ENCODE measurements around the gene LETM1. TPM values are rescaled to one million over a fixed set of nuclear protein-coding genes. Genes with fewer than 3 reads are reported as not detected.

The LETM1 gene
- total and polyA plus RNA-seq, 5 donors from 2014 or later = 10.3 to 41.8 (median 12.4) TPM

- H3K9me3 Mint-ChIP-seq = no peaks in the 10 kb centered on the region
- H3K4me1 Mint-ChIP-seq = peaks cover 0 to 4% (median 0%) of the 10 kb centered on the region in 4 donors
- no peak overlapping the region for H3K27ac Mint-ChIP-seq
- Histone ChIP-seq H3K9me3 (ENCODE audit: control insufficient read depth in 2 of 2, low read length in 2 of 2) (no peaks in the 10 kb centered on the region), H3K4me3 (ENCODE audit: low read depth, low read length) (no peak overlapping the region), H3K27me3 (ENCODE audit: control insufficient read depth, insufficient read depth, low read length) (no peaks in the 10 kb centered on the region), H3K36me3 (ENCODE audit: control insufficient read depth, insufficient read depth, low read length) (no peaks in the 10 kb centered on the region), H3K4me1 (ENCODE audit: control insufficient read depth, insufficient read depth, low read length, poor library complexity, severe bottlenecking) (no peaks in the 10 kb centered on the region), H3K27ac (ENCODE audit: insufficient read depth, low read length, poor library complexity, severe bottlenecking) (no peak overlapping the region)
- DNase-seq (no peak), ATAC-seq (ENCODE audit: low read depth in 2 of 2) (no peak)
- no peak overlapping the region for H3K4me3 Mint-ChIP-seq
- no peaks in the 10 kb centered on the region for H3K36me3 Mint-ChIP-seq
- H3K27me3 Mint-ChIP-seq = no peaks in the 10 kb centered on the region
Observed at GRCh38 chr4:1772853-1773538, 83.0 kb downstream of the LETM1 start.

- H3K27me3 ChIP-seq (ENCODE audit: control insufficient read depth, insufficient read depth, low read length) = no peaks in the 10 kb centered on the region
- ATAC-seq (ENCODE audit: low read depth in 2 of 2) (peak in 1 of 2 donors; percentile 10), DNase-seq (no peak)
- no peak overlapping the region for H3K27ac Mint-ChIP-seq
- peak overlapping the region in 1 of 4 donors; percentile 67 for H3K4me3 Mint-ChIP-seq
- peaks cover 1% of the 10 kb centered on the region for H3K4me1 ChIP-seq (ENCODE audit: control insufficient read depth, insufficient read depth, low read length, poor library complexity, severe bottlenecking)
- peaks cover 0 to 7% (median 0%) of the 10 kb centered on the region in 4 donors for H3K4me1 Mint-ChIP-seq
- no peaks in the 10 kb centered on the region for H3K36me3 Mint-ChIP-seq
- no peaks in the 10 kb centered on the region for H3K36me3 ChIP-seq (ENCODE audit: control insufficient read depth, insufficient read depth, low read length)
- no peak overlapping the region for H3K27ac ChIP-seq (ENCODE audit: insufficient read depth, low read length, poor library complexity, severe bottlenecking)
- no peaks in the 10 kb centered on the region for H3K9me3 ChIP-seq (ENCODE audit: control insufficient read depth in 2 of 2, low read length in 2 of 2)
- no peak overlapping the region for H3K4me3 ChIP-seq (ENCODE audit: low read depth, low read length)
- no peaks in the 10 kb centered on the region for H3K27me3 Mint-ChIP-seq
- no peaks in the 10 kb centered on the region for H3K9me3 Mint-ChIP-seq
Observed at GRCh38 chr4:1771555-1772305, 84.2 kb downstream of the LETM1 start.

- H3K9me3 ChIP-seq (ENCODE audit: control insufficient read depth in 2 of 2, low read length in 2 of 2) = no peaks in the 10 kb centered on the region
- Mint-ChIP-seq H3K4me1 (peaks cover 0 to 7% (median 0%) of the 10 kb centered on the region in 4 donors), H3K9me3 (no peaks in the 10 kb centered on the region), H3K4me3 (no peak overlapping the region), H3K27ac (no peak overlapping the region), H3K36me3 (no peaks in the 10 kb centered on the region), H3K27me3 (no peaks in the 10 kb centered on the region)
- DNase-seq (no peak), ATAC-seq (ENCODE audit: low read depth in 2 of 2) (no peak)
- H3K4me1 ChIP-seq (ENCODE audit: control insufficient read depth, insufficient read depth, low read length, poor library complexity, severe bottlenecking) = peaks cover 5% of the 10 kb centered on the region
- no peak overlapping the region for H3K4me3 ChIP-seq (ENCODE audit: low read depth, low read length)
- no peaks in the 10 kb centered on the region for H3K36me3 ChIP-seq (ENCODE audit: control insufficient read depth, insufficient read depth, low read length)
- H3K27ac ChIP-seq (ENCODE audit: insufficient read depth, low read length, poor library complexity, severe bottlenecking) = no peak overlapping the region
- no peaks in the 10 kb centered on the region for H3K27me3 ChIP-seq (ENCODE audit: control insufficient read depth, insufficient read depth, low read length)
Observed at GRCh38 chr4:1770791-1771231, 85.1 kb downstream of the LETM1 start.

DNA sequence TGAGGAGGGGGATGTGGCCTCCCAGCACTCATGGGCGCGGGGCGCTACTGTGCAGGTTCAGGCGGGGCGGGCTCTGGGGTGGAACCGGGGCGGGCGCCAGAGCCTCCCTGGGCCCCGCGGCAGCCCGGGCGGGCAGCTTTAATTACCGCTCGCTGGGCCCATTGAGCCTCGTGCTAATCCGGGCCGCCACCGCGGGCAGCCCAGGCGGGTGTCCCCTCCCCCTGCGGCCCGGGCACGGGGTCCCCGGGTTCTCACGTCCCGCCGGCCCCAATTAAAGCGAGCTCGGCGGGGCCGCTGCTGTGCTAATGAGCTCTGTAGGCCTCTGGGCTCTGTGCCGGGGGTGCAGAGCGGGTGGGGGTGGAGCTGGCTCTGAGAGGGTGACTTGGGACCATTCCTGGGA, 85.7 kb downstream of the LETM1 start:
- DNase-seq (no peak), ATAC-seq (ENCODE audit: low read depth in 2 of 2) (no peak)
- Histone ChIP-seq H3K4me3 (ENCODE audit: low read depth, low read length) (no peak overlapping the region), H3K9me3 (ENCODE audit: control insufficient read depth in 2 of 2, low read length in 2 of 2) (no peaks in the 10 kb centered on the region), H3K4me1 (ENCODE audit: control insufficient read depth, insufficient read depth, low read length, poor library complexity, severe bottlenecking) (peaks cover 5% of the 10 kb centered on the region), H3K27me3 (ENCODE audit: control insufficient read depth, insufficient read depth, low read length) (no peaks in the 10 kb centered on the region), H3K36me3 (ENCODE audit: control insufficient read depth, insufficient read depth, low read length) (no peaks in the 10 kb centered on the region), H3K27ac (ENCODE audit: insufficient read depth, low read length, poor library complexity, severe bottlenecking) (no peak overlapping the region)
- H3K36me3 Mint-ChIP-seq = no peaks in the 10 kb centered on the region
- peaks cover 0 to 7% (median 0%) of the 10 kb centered on the region in 4 donors for H3K4me1 Mint-ChIP-seq
- H3K4me3 Mint-ChIP-seq = no peak overlapping the region
- no peak overlapping the region for H3K27ac Mint-ChIP-seq
- no peaks in the 10 kb centered on the region for H3K9me3 Mint-ChIP-seq
- H3K27me3 Mint-ChIP-seq = peaks cover 5% of the 10 kb centered on the region

GRCh38 chr4:1769692-1770091, 86.3 kb downstream of the LETM1 start:
- H3K27me3 Mint-ChIP-seq = peaks cover 5% of the 10 kb centered on the region

GRCh38 chr4:1768367-1769034, 87.5 kb downstream of the LETM1 start:
- peaks cover 11% of the 10 kb centered on the region for H3K27me3 Mint-ChIP-seq
- H3K27ac Mint-ChIP-seq = no peak overlapping the region
- no peaks in the 10 kb centered on the region for H3K36me3 ChIP-seq (ENCODE audit: control insufficient read depth, insufficient read depth, low read length)
- no peak overlapping the region for H3K4me3 ChIP-seq (ENCODE audit: low read depth, low read length)
- ATAC-seq (ENCODE audit: low read depth in 2 of 2) (no peak), DNase-seq (no peak)
- H3K27me3 ChIP-seq (ENCODE audit: control insufficient read depth, insufficient read depth, low read length) = no peaks in the 10 kb centered on the region
- no peaks in the 10 kb centered on the region for H3K9me3 ChIP-seq (ENCODE audit: control insufficient read depth in 2 of 2, low read length in 2 of 2)
- H3K27ac ChIP-seq (ENCODE audit: insufficient read depth, low read length, poor library complexity, severe bottlenecking) = no peak overlapping the region
- peaks cover 5% of the 10 kb centered on the region for H3K4me1 ChIP-seq (ENCODE audit: control insufficient read depth, insufficient read depth, low read length, poor library complexity, severe bottlenecking)
- H3K9me3 Mint-ChIP-seq = no peaks in the 10 kb centered on the region
- H3K4me3 Mint-ChIP-seq = peak overlapping the region in 3 of 4 donors; percentile 39 to 87 (median 81)
- H3K36me3 Mint-ChIP-seq = no peaks in the 10 kb centered on the region
- H3K4me1 Mint-ChIP-seq = peaks cover 0 to 7% (median 0%) of the 10 kb centered on the region in 4 donors

More at GRCh38 chr4:1769692-1770091, 86.3 kb downstream of the LETM1 start:
- Histone ChIP-seq H3K4me3 (ENCODE audit: low read depth, low read length) (no peak overlapping the region), H3K36me3 (ENCODE audit: control insufficient read depth, insufficient read depth, low read length) (no peaks in the 10 kb centered on the region), H3K27me3 (ENCODE audit: control insufficient read depth, insufficient read depth, low read length) (no peaks in the 10 kb centered on the region), H3K27ac (ENCODE audit: insufficient read depth, low read length, poor library complexity, severe bottlenecking) (no peak overlapping the region), H3K9me3 (ENCODE audit: control insufficient read depth in 2 of 2, low read length in 2 of 2) (no peaks in the 10 kb centered on the region), H3K4me1 (ENCODE audit: control insufficient read depth, insufficient read depth, low read length, poor library complexity, severe bottlenecking) (peaks cover 5% of the 10 kb centered on the region)
- H3K27ac Mint-ChIP-seq = no peak overlapping the region
- H3K4me3 Mint-ChIP-seq = no peak overlapping the region
- no peak for DNase-seq
- ATAC-seq (ENCODE audit: low read depth in 2 of 2) = no peak
- H3K4me1 Mint-ChIP-seq = peaks cover 0 to 7% (median 0%) of the 10 kb centered on the region in 4 donors
- no peaks in the 10 kb centered on the region for H3K36me3 Mint-ChIP-seq
- H3K9me3 Mint-ChIP-seq = no peaks in the 10 kb centered on the region

GRCh38 chr4:1767770-1768366, 88.1 kb downstream of the LETM1 start:
- peaks cover 0 to 7% (median 0%) of the 10 kb centered on the region in 4 donors for H3K4me1 Mint-ChIP-seq
- Histone ChIP-seq H3K27ac (ENCODE audit: insufficient read depth, low read length, poor library complexity, severe bottlenecking) (no peak overlapping the region), H3K27me3 (ENCODE audit: control insufficient read depth, insufficient read depth, low read length) (no peaks in the 10 kb centered on the region), H3K4me1 (ENCODE audit: control insufficient read depth, insufficient read depth, low read length, poor library complexity, severe bottlenecking) (peaks cover 5% of the 10 kb centered on the region), H3K4me3 (ENCODE audit: low read depth, low read length) (no peak overlapping the region), H3K9me3 (ENCODE audit: control insufficient read depth in 2 of 2, low read length in 2 of 2) (no peaks in the 10 kb centered on the region), H3K36me3 (ENCODE audit: control insufficient read depth, insufficient read depth, low read length) (no peaks in the 10 kb centered on the region)
- ATAC-seq (ENCODE audit: low read depth in 2 of 2) = no peak
- H3K36me3 Mint-ChIP-seq = no peaks in the 10 kb centered on the region
- H3K4me3 Mint-ChIP-seq = peak overlapping the region in 2 of 4 donors; percentile 39 to 65
- DNase-seq = no peak
- peaks cover 11% of the 10 kb centered on the region for H3K27me3 Mint-ChIP-seq
- H3K9me3 Mint-ChIP-seq = no peaks in the 10 kb centered on the region
- H3K27ac Mint-ChIP-seq = no peak overlapping the region
